Keratinocyte (primary cell): ENCODE data around the gene MS4A13. TPM values are rescaled to one million over a fixed set of nuclear protein-coding genes. Genes with fewer than 3 reads are reported as not detected.

ENCODE experiments used
- DNase-seq: peaks from one replicate; pipeline ENCODE4 v3.0.0-alpha.2; 2011; ENCODE audit warnings: low read depth, missing footprints, low spot score
- FAIRE-seq: peaks from 2 replicates; lab custom pipeline; 2011; peaks lifted over from hg19 to GRCh38; lab: Jason Lieb, UNC
- H2AFZ ChIP-seq: 2 replicates; pipeline ENCODE4 v1.6.0; 2012; ENCODE audit warnings: low read length, control low read depth, inconsistent platforms; ENCODE audit not compliant: control insufficient read depth
- H3K27ac ChIP-seq: 2 replicates; pipeline ENCODE4 v1.5.1; 2011; ENCODE audit warnings: low read length; ENCODE audit not compliant: control insufficient read depth, insufficient read depth
- H3K27me3 ChIP-seq: 3 replicates; pipeline ENCODE4 v1.6.0; 2011; ENCODE audit warnings: low read length; ENCODE audit not compliant: control insufficient read depth, insufficient read depth; ENCODE audit errors: extremely low read depth
- H3K36me3 ChIP-seq, 2 experiments: 2 replicates in 1 of 2; 3 replicates in 1 of 2; pipeline ENCODE4 v1.5.1; 2011; ENCODE audit warnings: low read length in 2 of 2, mild to moderate bottlenecking in 1 of 2; ENCODE audit not compliant: control insufficient read depth in 2 of 2, insufficient read depth in 2 of 2; ENCODE audit errors: extremely low read depth in 1 of 2
- H3K4me1 ChIP-seq: 3 replicates; pipeline ENCODE4 v1.5.1; 2011; ENCODE audit warnings: low read length; ENCODE audit not compliant: control insufficient read depth, insufficient read depth; ENCODE audit errors: extremely low read depth
- H3K4me2 ChIP-seq: 3 replicates; pipeline ENCODE4 v1.6.0; 2011; ENCODE audit warnings: low read depth, low read length; ENCODE audit not compliant: control insufficient read depth, insufficient read depth; ENCODE audit errors: extremely low read depth
- H3K4me3 ChIP-seq, 3 experiments: fragments of 200-600 bp in 1 of 3; sonication (generic) in 1 of 3; 2 replicates in 2 of 3; 3 replicates in 1 of 3; pipeline ENCODE4 v1.5.1; 2011 to 2016; ENCODE audit warnings: low read length in 3 of 3, mild to moderate bottlenecking in 3 of 3, control low read depth in 2 of 3, inconsistent platforms in 1 of 3, low read depth in 1 of 3, mixed read lengths in 1 of 3, mixed run types in 1 of 3, moderate library complexity in 1 of 3; ENCODE audit not compliant: control insufficient read depth in 2 of 3, insufficient read depth in 2 of 3; ENCODE audit errors: extremely low read depth in 1 of 3
- H3K79me2 ChIP-seq: 2 replicates; pipeline ENCODE4 v1.6.0; 2012; ENCODE audit warnings: low read length; ENCODE audit not compliant: control insufficient read depth, insufficient read depth
- H3K9ac ChIP-seq: 3 replicates; pipeline ENCODE4 v1.6.0; 2011; ENCODE audit warnings: low read length; ENCODE audit not compliant: control insufficient read depth, insufficient read depth; ENCODE audit errors: extremely low read depth
- H3K9me1 ChIP-seq: 3 replicates; pipeline ENCODE4 v1.6.0; 2011; ENCODE audit warnings: low read length; ENCODE audit not compliant: control insufficient read depth, insufficient read depth; ENCODE audit errors: extremely low read depth
- H3K9me3 ChIP-seq: 2 replicates; pipeline ENCODE4 v1.5.1; 2012; ENCODE audit warnings: low read depth, low read length; ENCODE audit not compliant: control insufficient read depth
- H4K20me1 ChIP-seq: 3 replicates; pipeline ENCODE4 v1.6.0; 2011; ENCODE audit warnings: low read length; ENCODE audit not compliant: control insufficient read depth, insufficient read depth; ENCODE audit errors: extremely low read depth
- EZH2 ChIP-seq: IDR thresholded peaks from one replicate; pipeline ENCODE4 v1.6.1; 2012; ENCODE audit warnings: inconsistent platforms, mild to moderate bottlenecking, low read length, moderate library complexity
- dilution Hi-C: fragments of 300-500 bp; cut with MboI; formaldehyde crosslinking; loops from one replicate; pipeline ENCODE4 v1.7.0; 2020; ENCODE audit warnings: low sequenced_read_pairs; ENCODE audit not compliant: extremely low pct_ligation_motif_present
- polyA plus RNA-seq, 5 experiments: library from polyadenylated mRNA; depleted of rRNA in 3 of 5; stranded (reverse) in 3 of 5; stranded (forward) in 1 of 5; unstranded in 1 of 5; fragments of >200 nt; gene quantifications; 1 replicate in 1 of 5; 2 replicates in 3 of 5; 3 replicates in 1 of 5; pipeline versions ENCODE4 v1.2.1 to v1.2.3, GENCODE V29; 2011 to 2012; ENCODE audit warnings: missing spikeins in 2 of 5, low read depth in 1 of 5, low replicate concordance in 1 of 5
- TF ChIP-seq, protein P1 (sequence below), 3 experiments: IDR thresholded peaks in 1 of 3; conservative IDR thresholded peaks in 1 of 3; optimal IDR thresholded peaks in 1 of 3; 2 replicates in 2 of 3; 3 replicates in 1 of 3; pipeline versions ENCODE3 to v1.5.1; 2011; ENCODE audit warnings: low read length in 3 of 3, mild to moderate bottlenecking in 3 of 3, moderate library complexity in 2 of 3, control low read depth in 1 of 3, inconsistent platforms in 1 of 3; ENCODE audit not compliant: insufficient read depth in 2 of 3; ENCODE audit errors: extremely low read depth in 1 of 3

The MS4A13 gene
- polyA plus RNA-seq, 1 donor (not counting 4 experiments of a cell fraction or from before 2014, with no cell fraction given): not detected

DNA sequence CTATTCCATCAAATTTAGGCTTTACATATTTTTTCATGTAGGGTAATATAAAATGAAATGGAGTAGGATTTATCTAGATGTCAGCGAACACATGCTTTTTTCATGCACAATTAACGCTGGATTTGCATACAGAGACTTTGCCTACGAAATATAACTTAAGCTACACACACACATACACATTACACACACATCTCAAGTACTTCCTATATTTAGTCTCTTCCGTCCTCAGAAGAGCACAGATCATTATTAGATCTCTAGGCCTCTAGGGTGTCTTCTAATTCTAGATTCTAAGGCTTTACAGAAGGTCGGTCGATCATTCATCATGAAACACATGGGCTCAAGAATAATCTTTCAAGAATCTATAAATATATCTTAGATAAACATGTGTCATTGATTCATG lies 3.8 kb upstream of the MS4A13 start:
- no peak for FAIRE-seq

DNA sequence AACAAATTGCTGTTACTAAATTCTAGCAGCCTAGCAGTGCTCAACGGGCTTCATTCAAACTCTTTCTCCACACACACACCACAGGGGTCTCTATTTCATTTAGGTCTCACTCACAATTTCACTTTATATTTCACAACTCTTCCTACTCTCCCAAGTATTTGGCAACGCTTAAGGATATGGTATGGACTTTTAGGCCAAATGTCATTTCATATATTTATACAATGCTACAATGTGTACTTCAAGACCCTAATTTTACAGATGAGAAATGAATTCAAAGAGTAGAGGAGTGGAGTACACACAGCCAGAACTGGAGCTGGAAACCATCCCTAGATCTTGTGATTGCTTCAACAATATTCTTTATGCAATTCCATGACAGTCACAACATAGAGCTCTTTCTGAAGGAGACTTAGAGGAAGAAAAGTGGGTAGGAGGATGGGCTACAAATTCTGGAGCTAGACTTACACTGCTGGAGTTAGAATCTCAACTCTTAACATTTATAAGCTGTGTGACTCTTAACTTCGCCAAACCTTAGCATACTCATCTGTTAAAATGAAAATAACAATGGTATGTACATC lies 2.5 kb upstream of the MS4A13 start:
- Histone ChIP-seq H2AFZ (no peak overlapping the region), H3K9ac (no peak overlapping the region), H3K4me3 (no peak overlapping the region), H3K4me1 (no peaks in the 10 kb centered on the region), H3K27me3 (no peaks in the 10 kb centered on the region), H3K9me3 (no peaks in the 10 kb centered on the region), H3K4me2 (no peak overlapping the region), H3K79me2 (no peaks in the 10 kb centered on the region), H3K36me3 (no peaks in the 10 kb centered on the region), H3K27ac (no peak overlapping the region), H3K9me1 (no peaks in the 10 kb centered on the region), H4K20me1 (no peaks in the 10 kb centered on the region)
- TF ChIP-seq EZH2: no peak
- TF ChIP-seq, protein P1, sequence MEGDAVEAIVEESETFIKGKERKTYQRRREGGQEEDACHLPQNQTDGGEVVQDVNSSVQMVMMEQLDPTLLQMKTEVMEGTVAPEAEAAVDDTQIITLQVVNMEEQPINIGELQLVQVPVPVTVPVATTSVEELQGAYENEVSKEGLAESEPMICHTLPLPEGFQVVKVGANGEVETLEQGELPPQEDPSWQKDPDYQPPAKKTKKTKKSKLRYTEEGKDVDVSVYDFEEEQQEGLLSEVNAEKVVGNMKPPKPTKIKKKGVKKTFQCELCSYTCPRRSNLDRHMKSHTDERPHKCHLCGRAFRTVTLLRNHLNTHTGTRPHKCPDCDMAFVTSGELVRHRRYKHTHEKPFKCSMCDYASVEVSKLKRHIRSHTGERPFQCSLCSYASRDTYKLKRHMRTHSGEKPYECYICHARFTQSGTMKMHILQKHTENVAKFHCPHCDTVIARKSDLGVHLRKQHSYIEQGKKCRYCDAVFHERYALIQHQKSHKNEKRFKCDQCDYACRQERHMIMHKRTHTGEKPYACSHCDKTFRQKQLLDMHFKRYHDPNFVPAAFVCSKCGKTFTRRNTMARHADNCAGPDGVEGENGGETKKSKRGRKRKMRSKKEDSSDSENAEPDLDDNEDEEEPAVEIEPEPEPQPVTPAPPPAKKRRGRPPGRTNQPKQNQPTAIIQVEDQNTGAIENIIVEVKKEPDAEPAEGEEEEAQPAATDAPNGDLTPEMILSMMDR (optimal IDR thresholded peaks at IDR 0.05 in 1 of 3, IDR thresholded peaks at IDR 0.05 in 1 of 3, conservative IDR thresholded peaks at IDR 0.05 in 1 of 3; ENCODE audit: extremely low read depth in 1 of 3, insufficient read depth in 2 of 3, low read length in 3 of 3): no peak
- dilution Hi-C loops: no loop called here
- DNase-seq (no peak), FAIRE-seq (no peak)

More for the DNA sequence above, 3.8 kb upstream of the MS4A13 start:
- TF ChIP-seq, protein P1 (optimal IDR thresholded peaks at IDR 0.05 in 1 of 3, IDR thresholded peaks at IDR 0.05 in 1 of 3, conservative IDR thresholded peaks at IDR 0.05 in 1 of 3; ENCODE audit: extremely low read depth in 1 of 3, insufficient read depth in 2 of 3, low read length in 3 of 3): no peak
- TF ChIP-seq EZH2: no peak
- Histone ChIP-seq H3K9me3 (no peaks in the 10 kb centered on the region), H3K4me2 (no peak overlapping the region), H2AFZ (no peak overlapping the region), H3K9ac (no peak overlapping the region), H3K4me3 (no peak overlapping the region), H3K9me1 (no peaks in the 10 kb centered on the region), H4K20me1 (no peaks in the 10 kb centered on the region), H3K79me2 (no peaks in the 10 kb centered on the region), H3K36me3 (no peaks in the 10 kb centered on the region), H3K27me3 (no peaks in the 10 kb centered on the region), H3K4me1 (no peaks in the 10 kb centered on the region), H3K27ac (no peak overlapping the region)
- no peak for DNase-seq
- dilution Hi-C loops: no loop called here
